AG04450 (cell line): ENCODE results near the gene TRAF2. TPM values are rescaled to one million over a fixed set of nuclear protein-coding genes. Genes with fewer than 3 reads are reported as not detected.

ENCODE experiments used
- CTCF ChIA-PET: fragments of 300-600, 350-600 bp; formaldehyde crosslinking; extraction: SDS; loops from one replicate; lab custom pipeline; 2022; ENCODE audit warnings: antibody characterized with exemption, inconsistent platforms; lab: Charles Lee
- POLR2A ChIA-PET: fragments of 350-600 bp; formaldehyde crosslinking; extraction: SDS; loops from one replicate; lab custom pipeline; 2021; ENCODE audit warnings: antibody characterized with exemption, inconsistent platforms; lab: Yijun Ruan, JAX
- DNase-seq: peaks from one replicate; pipeline ENCODE4 v3.0.0-alpha.2; 2011; ENCODE audit warnings: low read depth, low spot score
- H3K27ac ChIP-seq: one replicate; pipeline ENCODE4 v1.5.1; 2012; ENCODE audit warnings: low read depth, low read length, control low read depth
- H3K27me3 ChIP-seq: one replicate; pipeline ENCODE4 v1.6.0; 2012; ENCODE audit warnings: low read length; ENCODE audit not compliant: control insufficient read depth, insufficient read depth
- H3K4me3 ChIP-seq: 2 replicates; pipeline ENCODE4 v1.5.1; 2011; ENCODE audit warnings: mild to moderate bottlenecking, low read depth, low read length, control low read depth
- H3K9me3 ChIP-seq: 2 replicates; pipeline ENCODE4 v1.5.1; 2012; ENCODE audit warnings: low read length; ENCODE audit not compliant: control insufficient read depth, insufficient read depth
- polyA plus RNA-seq: library from polyadenylated mRNA; depleted of rRNA; stranded (reverse); fragments of >200 nt; gene quantifications from 2 replicates; pipeline ENCODE4 v1.2.3, GENCODE V29; 2011
- TF ChIP-seq, protein P1 (sequence below): IDR thresholded peaks from 2 replicates; pipeline ENCODE4 v1.5.1; 2011; ENCODE audit warnings: low read depth, low read length, control low read depth, inconsistent platforms

The TRAF2 gene
- polyA plus RNA-seq, 1 experiment: 6.1 TPM

DNA sequence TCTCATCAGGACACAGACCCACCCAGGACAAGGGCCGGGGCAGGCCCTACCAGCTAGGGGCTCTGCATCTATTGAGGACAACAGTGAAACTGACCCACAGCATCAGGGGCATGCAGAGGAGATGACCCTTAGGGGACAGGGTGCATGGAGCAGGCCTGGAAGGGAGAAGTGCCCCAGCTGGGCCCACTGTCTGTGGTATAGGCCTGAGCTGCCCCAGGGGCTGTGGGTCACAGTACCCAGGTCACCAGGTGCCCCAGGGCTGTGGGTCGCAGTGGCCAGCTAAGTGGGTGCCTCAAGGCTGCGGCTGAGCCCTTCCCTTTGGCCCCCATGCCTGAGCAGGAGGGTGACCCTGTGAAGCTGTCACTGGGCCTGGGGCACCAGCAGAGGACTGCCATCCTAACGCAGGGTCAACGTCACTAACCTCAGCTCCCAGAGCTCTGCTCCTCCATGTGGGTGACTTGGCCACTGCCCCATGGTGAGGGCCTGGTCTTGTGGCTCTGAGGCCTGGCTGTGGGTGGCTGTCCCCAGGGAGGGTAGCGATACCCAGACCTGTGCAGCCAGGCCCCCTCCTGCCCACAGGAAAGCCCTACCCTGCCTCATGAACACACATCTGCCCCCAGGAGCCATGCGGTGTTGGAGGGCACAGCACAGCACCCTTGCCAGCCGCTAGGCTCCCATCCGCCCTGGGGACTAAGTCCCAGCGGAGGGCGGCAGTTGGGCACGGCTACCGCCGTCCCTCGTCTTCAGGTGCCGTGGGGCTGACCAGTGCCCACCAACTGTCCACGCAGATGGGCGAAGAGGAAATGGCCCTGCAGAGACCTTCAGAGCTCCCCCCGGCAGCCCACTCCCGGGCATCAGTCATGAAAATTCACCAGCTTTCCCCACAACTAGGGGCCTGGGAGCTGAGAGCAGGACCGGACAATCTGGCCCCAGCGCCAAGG, 25.1 kb upstream of the TRAF2 start:
- ChIA-PET CTCF (interaction anchor here (1.2 kb wide), 1 partner anchor 19 kb away, joined by 3 read pairs; the partner anchor contains the start of gene AJM1), POLR2A (interaction anchor here (0.9 kb wide), 1 partner anchor 13 kb away, joined by 3 read pairs; no protein-coding TSS in a partner anchor)

GRCh38 chr9:136861874-136862457, 24.4 kb upstream of the TRAF2 start:
- Histone ChIP-seq H3K4me3 (no peak overlapping the region), H3K27me3 (no peaks in the 10 kb centered on the region), H3K9me3 (peaks cover 2% of the 10 kb centered on the region; the same call in 1 of the 2 replicates), H3K27ac (no peak overlapping the region)
- ChIA-PET POLR2A (interaction anchor here (0.9 kb wide), 1 partner anchor 13 kb away, joined by 3 read pairs; no protein-coding TSS in a partner anchor), CTCF (no interaction called here)
- no peak for DNase-seq
- TF ChIP-seq, protein P1, sequence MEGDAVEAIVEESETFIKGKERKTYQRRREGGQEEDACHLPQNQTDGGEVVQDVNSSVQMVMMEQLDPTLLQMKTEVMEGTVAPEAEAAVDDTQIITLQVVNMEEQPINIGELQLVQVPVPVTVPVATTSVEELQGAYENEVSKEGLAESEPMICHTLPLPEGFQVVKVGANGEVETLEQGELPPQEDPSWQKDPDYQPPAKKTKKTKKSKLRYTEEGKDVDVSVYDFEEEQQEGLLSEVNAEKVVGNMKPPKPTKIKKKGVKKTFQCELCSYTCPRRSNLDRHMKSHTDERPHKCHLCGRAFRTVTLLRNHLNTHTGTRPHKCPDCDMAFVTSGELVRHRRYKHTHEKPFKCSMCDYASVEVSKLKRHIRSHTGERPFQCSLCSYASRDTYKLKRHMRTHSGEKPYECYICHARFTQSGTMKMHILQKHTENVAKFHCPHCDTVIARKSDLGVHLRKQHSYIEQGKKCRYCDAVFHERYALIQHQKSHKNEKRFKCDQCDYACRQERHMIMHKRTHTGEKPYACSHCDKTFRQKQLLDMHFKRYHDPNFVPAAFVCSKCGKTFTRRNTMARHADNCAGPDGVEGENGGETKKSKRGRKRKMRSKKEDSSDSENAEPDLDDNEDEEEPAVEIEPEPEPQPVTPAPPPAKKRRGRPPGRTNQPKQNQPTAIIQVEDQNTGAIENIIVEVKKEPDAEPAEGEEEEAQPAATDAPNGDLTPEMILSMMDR: no peak

More for the DNA sequence above, 25.1 kb upstream of the TRAF2 start:
- Histone ChIP-seq H3K27me3 (no peaks in the 10 kb centered on the region), H3K9me3 (no peaks in the 10 kb centered on the region), H3K4me3 (no peak overlapping the region), H3K27ac (no peak overlapping the region)
- DNase-seq: no peak
- TF ChIP-seq, protein P1: no peak

DNA sequence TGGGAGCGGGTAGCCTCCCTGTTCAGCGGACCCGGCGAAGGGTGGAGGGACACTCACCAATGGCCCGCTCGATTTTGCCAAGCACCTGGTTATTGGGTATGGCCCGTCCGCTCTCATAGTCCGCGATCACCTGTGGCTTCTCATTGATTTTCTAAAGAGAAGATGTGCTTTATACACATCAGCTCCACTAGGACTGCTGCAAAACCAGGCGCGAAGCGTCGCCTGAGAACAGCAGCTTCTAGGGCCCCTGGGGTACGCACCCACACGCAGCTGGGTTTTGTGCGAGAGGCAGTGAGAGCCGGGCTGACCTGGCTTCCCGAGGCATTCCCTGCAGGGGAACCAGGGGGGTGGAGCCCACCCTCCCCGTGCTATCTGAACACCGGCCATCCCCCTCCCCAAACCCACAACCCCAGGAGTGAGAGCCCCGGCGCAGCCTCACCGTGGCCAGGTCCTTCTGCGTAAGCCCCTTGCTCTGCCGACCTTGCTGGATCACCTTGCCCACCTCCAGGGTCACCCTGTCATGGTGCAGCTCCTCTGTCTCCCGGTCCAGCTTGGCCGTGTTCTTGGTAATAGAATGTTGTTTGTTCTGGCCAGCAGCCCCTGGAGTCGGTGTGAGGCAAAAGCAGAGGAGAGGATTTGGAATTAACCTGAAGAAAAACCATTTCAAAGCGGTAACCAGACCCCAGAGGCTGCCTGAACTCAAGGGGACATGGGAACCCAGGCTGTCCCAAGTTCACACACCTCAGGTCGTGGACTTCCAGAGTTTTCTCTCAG, 23.3 kb upstream of the TRAF2 start:
- TF ChIP-seq, protein P1: no peak
- no peak overlapping the region for H3K27ac ChIP-seq
- H3K4me3 ChIP-seq: no peak overlapping the region
- CTCF ChIA-PET: no interaction called here
- POLR2A ChIA-PET: no interaction called here
- H3K27me3 ChIP-seq: no peaks in the 10 kb centered on the region
- peaks cover 11% of the 10 kb centered on the region for H3K9me3 ChIP-seq
- no peak for DNase-seq

DNA sequence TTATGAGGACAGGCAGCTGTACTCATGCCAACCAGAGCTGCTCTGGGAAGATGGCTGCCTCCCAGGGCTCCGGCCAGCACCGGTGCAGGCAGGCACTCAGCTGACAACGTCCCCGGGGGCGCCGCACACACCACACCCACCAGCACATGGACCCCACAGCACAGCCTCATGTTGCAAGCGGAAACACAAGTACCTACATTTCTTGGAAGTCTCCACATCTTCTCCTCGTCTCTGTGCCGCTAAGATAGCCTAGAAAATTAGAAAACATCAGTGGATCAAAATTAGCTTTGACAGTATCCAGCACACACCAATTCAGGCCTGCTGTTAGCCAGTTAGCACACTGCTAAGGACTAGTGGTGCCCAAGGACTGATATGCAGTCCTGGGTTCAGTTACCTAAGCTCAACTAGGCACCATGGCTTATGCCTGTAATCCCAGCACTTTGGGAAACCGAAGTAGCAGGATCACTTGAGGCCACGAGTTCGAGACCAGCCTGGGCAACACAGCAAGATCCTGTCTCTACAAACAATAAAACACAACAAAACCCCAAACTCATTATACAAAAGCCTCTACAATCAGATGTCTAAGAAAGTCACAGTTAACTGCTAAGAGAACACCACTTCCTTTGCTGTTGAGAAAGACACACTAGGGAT, 22.6 kb upstream of the TRAF2 start:
- CTCF ChIA-PET: no interaction called here
- TF ChIP-seq, protein P1: no peak
- no peak for DNase-seq
- H3K27ac ChIP-seq: no peak overlapping the region
- peaks cover 18% of the 10 kb centered on the region for H3K9me3 ChIP-seq
- POLR2A ChIA-PET: no interaction called here
- no peak overlapping the region for H3K4me3 ChIP-seq
- H3K27me3 ChIP-seq: no peaks in the 10 kb centered on the region
